GM21360 (cell line): ENCODE results near the gene CREB3L1.

Experiments used
- ATAC-seq: cut with Tn5 transposase; IDR thresholded peaks from one replicate; pipeline ENCODE4 v1.9.1; 2021; ENCODE audit warnings: mild to moderate bottlenecking, moderate library complexity; ENCODE audit not compliant: unreplicated experiment

CREB3L1 gene

DNA sequence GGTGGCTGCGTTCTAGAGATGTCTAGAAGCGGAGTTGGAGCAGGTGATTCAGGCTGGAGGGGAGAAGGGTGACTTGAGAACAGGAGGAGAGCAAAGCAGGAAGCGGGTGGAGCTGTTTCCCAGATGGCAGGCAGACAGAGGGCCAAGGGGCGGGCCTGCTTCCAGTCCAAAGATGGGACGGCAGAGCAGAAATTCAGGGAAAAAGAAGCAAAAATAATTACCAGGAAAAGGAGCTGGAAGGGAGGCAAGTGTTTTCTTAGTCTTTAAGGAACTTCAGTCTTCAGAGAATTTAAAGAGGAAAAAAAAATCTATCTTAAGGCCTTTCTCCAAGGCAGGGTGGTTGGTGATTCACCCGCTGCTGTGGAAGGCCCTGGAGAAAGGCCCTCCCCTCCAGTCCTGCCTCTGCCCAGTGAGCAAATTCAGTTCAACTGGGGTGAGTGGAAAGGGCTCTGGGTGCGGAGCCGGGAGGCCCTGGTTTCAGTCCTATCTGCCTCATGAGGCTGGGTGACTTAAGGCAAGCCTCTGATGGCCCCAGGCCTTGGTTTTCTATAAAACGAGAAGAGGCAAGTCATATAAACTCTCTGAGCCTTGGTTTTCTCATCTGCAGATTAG is 4.5 kb upstream of the CREB3L1 start:
- no peak for ATAC-seq

DNA sequence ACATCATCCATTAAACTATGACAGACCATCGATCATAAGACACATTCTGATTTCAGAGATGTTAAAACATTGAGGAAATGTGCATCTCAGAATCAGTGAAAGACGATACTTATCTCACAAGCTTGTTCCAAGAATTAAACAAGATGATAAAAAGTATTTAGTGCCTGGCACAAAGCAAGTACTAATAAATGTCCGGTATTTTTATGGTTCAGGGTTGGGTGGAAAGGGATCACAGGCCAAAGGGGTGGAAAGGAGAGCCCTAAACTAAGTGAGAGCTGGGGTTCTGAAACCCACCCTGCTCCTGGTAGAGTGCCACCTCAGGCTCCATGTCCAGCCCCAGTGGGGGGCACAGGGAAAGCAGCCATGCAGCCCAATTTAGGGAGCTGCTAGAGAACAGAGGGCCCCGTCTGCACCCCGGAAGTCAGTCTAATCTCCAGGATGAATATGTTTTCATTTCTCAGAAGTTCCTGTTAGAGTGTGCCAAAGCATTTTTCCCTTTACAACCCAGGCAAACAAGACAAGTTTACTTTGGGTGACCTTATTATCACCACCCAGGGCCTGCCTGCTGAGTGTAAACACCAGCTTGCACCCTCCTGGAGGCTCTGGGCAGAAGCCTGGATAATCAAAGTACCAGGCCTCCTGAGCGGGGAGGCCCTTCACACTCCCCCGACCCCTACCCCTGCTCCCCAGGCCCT is 3.8 kb upstream of the CREB3L1 start:
- ATAC-seq = no peak

DNA sequence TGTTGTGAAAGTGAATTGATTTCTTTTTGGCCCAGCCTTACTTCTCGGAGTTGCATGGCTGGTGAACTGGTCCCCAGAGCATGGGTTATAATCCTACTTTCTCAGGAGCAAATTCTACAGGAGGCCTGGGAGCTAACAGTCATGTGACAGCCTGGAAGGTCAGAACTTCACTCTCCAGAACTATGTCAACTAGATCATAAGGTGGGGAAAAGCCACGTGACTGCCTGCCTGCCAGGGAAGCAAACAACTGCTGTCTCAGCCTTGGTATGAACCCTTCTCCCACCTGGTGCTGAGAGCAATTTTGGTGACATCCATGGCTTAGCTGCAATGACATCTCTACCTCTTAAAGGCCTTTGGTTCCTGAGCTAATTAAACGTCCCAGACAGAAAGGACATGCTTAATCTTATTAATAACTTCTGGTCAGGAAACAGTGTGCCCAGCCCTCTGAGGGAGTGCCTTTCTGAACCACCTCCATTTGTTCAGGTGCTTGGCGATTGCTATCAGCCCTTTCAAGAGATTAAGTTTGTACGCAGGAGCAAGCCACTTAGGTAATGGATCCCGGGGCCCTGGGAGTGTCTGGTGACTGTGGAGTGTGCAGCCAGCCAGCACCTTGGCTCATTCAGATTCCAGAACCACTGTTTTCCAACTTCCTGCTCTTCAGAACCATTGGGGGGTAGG is 1.4 kb upstream of the CREB3L1 start:
- no peak for ATAC-seq

DNA sequence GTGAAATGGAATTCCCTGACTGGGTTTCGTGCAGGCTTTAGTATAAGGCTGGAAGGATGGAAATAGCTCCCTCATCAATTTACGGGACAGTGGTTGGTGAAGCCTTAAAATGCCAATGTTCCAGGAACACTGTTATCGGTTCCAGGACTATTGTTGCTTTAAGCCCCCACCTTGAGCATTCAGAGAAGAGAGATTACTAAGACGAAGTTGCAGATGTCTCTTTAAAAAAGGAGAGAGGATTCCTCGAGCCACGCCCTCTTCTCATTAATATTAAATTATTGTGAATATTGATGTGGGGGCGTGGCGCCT is 195 bp upstream of the CREB3L1 start:
- no peak for ATAC-seq

DNA sequence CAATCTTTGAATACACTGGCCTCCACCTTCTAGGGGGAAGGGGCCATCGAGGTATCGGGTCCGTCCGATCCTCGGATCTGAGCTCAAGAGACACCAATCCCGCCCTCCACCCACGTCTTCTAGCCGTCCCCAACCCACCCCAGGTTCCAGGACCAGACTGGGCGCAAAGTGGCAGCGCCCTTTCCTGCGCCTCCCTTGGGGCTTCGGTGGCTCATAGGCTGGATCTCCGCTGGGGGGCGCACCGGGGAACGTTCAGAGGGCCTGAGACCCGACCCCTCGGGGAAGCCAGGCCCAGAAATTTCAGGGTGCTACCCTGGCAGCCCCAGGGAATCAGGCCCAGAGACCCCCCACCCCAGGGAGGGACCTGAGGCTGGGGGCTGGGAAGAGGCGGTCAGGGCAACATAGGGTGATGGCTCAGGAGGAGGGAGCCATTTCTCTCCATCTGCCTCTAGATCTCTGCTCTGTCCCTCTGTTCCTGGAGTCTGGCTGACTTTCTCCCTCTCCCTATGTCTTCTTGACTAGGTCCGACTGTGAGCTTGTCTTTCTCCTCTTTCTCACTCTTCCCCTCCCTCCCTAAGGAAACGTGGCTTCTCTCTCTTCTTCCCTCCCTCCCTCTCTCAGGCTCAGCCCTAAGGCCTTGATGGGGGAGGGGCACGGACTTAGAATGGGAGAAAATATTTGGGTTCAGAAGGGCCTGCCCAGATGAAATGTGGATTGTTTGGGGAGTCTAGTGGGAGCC is 1.1 kb downstream of the CREB3L1 start:
- ATAC-seq = no peak

DNA sequence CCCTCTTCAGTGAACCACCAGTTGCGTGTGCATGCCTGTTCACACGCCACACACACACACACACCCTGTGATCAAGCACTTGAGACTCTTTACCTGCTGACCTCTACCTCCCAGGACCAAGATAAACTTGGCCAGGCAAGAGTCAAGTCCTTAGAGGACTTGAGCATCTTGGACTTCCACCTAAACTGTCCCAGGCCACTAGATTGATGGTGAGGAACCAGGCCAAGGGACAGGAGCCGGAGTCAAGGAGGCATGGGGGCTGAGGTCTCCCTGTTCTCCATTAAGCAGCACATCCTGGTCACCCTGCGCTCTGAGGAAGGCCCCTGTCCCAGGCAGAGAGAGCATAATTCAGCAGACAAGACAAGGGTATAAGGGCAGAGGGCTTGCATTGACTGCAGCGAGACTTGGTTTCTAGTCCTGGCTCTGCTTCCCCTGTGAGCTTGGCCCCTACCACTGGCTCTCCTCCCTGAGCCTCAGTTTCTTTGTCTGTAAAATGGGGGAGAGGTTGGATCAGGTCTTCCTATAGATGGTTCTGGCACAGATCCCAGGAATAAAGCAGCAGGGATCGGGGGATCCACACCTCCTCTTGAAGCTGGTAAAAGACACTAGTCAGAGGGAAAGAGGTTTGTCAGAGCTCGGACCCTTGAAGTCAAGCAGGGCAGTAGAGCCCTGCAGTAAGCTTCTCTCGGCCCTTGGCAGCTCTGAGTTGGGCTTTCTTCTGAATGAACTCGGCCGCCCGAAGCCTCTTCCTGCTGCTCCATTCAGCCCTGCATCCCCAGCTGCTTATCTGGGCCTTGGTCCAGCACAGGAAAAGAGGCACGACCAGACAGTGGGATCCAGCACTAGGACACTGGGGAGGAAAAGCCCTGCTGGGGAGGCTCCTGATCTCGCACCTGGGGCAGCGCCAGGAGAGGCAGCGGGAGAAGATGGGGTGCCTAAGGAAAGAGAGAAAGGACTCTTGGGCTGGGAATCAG is 2.0 kb downstream of the CREB3L1 start:
- no peak for ATAC-seq

DNA sequence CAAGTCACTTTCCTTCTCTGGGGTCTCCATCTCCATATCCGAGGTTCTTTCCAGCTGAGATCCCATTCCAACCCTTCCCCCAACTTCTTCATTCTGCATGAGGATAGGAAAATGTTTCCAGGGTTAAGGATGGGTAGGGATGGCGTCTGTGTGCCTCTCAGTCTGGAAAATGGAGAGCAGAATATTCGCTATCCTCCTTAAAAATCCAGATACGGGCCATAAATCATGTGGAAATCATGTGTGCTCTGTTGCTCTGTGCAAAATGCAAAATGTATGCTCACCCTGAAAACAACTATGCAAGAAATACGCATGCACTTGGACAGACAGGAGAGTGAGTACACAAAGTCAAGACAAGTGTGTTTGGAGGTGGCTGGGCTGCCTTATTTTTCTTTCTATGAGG is 3.2 kb downstream of the CREB3L1 start:
- no peak for ATAC-seq

DNA sequence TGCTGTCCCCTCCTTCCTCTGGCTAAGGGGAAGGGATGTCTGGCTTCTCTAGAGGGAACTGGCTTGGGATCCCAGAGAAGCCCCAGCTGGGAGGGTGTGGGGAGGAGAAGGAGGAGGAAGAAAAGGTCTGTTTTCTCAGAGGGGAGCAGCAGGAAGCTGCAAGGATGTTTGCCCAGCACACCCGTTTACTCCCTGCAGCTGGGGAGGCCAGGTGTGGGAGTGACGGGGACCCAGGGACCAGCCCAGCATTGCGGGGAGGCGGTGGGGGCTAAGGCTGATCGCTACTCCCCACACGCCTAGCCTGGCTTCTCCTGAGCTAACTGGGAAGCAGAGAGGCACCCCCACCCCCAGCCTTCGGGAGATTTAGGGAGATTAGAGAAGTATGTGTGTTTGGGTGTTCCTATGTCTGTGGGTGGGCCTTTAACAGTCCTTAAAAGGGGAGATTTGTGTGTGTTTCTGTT is 3.9 kb downstream of the CREB3L1 start:
- ATAC-seq = no peak

DNA sequence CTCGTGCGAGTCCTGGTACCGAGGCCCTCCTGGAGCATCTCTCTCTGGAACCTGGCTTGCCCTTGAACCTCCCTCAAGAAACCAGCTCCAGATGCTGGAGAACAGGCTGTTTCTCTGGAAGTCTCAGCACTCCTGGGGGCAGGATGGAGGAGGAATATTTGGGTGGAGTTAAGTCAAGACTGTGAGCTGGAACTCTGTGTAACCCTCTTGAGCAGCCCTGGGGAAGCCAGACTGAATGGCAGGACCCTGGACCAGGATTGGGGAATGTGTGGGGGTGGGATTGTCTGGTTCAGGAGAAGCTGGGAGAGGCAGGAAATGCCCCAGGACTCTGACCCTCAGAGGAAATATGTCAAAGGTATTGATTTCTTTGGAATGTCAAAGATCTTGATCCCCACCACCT is 7.7 kb downstream of the CREB3L1 start:
- ATAC-seq = no peak

DNA sequence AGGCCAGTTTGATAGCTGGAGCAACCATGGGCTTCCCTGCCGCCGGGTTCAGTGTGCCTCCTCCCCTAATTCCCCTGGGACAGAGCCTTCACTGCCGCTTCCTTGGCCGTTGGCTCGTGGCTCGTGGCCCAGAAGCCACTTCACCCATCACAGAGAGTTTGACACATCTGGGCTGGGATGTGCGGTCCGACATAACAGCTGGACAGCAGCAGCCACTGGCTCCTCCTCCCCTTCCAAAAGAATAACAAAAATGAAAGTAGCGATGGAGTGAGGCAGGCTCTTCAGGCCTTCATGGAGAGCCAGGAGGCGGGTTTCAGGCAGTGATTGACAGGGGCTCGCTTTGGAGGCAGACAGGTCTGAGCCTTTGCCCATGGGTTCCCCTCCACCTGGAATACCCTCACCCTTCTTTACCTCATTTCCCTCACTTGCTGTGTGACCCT is 8.2 kb downstream of the CREB3L1 start:
- no peak for ATAC-seq

DNA sequence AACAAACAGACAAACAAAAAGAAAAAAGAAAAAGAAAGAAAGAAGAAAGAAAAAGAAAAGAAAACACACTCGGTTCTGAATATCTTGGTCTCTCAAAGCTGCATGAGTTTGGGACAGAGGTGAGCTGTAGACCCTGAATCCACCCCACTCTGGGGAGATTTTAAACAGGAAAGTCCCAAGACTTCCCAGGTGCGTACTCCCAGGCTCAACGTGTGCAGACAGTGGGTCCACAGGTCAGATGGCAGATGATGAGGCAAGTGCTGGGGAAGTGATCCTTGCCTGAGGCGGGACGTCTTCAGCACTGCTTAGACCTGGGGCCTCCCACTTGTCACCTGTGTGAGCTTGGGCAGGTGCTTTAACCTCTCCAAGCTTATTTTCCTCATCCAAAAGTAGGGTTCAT is 9.3 kb downstream of the CREB3L1 start:
- no peak for ATAC-seq

DNA sequence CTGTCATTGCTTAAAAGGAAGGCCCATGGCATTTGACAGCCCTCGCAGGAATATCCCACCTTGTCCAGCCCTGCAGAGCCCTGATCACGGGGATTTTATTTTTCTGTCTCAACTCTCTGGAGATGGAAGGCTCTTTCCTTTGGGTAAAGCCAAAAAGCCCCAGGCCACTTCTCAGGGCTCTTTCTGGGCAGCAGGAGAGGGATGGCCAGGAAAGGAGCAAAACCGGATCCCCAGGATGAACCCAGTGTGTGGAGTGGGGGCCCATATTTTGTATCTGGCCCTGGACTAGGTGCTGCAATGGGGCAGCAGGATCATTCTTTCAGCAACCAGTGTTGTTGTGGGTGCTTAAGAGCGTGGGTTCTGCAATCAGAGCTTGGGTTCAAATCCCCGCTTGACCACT is 11.0 kb downstream of the CREB3L1 start:
- no peak for ATAC-seq

DNA sequence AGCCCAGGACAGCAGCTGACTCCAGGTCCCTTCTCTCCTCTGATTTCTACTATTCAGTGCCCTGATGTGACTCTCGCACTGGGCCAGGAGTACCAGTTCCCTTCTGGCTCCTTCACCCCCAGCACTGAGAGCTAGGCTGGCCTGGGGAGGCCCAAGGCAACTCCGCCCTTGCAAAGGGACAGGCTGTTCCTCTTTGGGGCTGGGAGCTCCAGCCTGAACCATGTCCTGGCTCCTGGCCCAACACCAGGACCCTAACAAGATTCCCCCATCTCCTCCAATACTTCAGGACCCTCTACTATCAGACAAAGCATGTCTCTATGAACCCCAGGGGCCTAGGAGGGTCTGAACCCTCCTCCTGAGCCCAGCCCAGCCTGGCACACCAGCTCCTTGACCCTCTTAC is 12.5 kb downstream of the CREB3L1 start:
- no peak for ATAC-seq

DNA sequence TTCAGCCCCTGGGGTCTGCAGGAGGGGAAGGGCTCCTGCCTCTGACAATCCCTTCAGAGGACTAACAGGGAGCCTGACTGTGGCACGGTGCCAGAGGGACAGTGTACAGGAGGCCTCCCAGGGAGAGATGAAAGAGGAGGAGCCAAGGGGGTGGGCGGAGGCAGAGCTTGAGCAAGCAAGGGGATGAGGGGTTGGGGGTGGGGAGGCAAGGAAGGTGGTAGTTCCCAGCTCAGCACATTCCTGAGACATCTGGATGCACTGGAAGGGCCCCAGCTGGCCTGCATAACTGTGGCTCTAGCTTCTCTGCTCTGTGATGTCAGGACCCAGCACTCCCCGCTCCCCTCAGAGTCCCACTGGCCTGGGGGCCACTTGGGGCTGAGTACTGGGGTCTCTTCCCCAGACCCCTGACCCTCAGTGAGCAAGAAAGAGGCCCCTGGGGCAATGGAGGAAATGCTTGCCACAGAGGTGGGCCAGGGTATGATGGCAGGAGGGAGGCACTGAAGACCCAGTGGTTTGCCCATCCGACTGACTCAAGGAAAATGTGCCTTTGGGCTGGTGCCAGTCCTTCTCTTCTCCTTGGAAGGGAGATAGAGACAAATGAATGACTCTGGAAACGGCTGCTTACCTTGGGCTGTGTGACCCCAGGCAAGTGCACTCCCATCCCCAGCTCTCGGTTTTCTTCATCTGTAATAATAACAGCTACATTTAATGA is 13.3 kb downstream of the CREB3L1 start:
- no peak for ATAC-seq

DNA sequence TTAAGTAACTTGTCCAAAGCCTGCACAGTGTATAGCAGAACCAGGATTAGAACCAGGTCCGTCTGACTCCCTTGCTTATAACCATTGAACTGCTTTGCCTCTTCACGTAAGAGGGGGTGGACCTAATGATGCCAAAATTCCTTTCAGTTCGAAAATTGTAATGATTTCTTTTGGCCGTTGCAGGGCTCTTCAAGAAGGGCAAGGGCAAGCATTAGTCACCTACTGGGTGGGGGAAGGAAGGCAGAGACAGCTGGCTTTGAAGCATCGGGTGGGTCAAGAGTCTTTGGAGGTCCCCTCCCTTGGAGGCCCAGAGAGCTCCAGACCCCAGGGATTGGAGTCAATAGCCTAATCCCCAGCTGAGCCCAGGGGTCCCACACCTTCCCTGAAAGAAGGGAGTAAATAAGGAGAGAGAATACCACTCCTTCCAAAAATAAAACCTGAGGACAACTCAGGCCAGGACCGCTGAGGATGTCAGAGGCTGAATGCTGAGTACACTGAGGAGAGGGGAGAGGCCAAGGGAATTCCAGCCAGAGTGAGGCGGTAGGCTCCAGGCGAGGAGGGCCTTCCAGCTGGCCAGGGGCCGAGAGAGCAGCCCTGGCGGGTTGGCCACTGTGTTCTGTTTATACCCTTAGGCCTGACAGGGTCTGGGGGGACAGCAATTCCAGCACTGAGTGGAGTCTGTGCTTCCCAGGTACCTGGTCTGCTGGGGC is 14.1 kb downstream of the CREB3L1 start:
- no peak for ATAC-seq

DNA sequence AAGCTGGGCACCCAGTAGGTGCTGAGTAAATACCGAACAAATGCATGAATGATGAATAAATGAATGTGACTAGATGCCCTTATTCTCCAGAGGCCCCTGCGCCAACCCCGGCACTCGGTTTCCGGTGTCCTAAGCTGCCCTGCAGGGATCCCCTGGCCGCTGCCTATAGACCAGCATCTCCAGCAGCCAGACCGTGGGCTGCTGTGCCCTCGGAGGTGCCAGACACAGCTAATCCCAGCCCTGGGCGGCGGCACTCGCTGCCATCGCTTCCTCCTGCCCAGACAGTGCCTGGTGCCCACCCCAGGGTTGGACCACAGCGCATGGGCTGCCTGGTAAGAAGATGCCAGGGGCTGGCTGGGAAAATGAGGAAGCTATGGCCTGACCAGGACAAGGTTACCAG is 15.6 kb downstream of the CREB3L1 start:
- ATAC-seq = no peak

DNA sequence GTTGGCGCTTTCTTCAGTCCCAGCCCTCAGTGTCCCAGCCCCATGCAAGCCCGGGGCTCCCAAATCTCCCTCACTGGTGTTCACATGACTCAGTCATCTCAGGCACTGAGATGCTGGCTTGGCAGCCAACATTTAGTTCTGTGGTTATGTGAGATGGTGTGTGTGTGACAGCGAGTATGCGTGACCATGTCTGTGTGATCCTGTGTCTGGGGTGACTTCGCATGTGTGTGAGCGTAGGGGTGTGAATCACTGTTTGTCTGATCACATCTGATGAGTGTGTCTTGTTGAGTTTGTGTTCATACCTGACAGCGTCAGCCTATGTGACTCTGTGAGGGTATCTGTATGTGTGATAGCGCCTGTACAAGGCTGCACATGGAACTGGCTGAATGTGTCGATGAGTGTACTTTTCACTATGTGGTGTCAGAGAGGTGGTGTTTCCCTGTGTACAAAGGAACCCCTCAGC is 16.2 kb downstream of the CREB3L1 start:
- no peak for ATAC-seq

DNA sequence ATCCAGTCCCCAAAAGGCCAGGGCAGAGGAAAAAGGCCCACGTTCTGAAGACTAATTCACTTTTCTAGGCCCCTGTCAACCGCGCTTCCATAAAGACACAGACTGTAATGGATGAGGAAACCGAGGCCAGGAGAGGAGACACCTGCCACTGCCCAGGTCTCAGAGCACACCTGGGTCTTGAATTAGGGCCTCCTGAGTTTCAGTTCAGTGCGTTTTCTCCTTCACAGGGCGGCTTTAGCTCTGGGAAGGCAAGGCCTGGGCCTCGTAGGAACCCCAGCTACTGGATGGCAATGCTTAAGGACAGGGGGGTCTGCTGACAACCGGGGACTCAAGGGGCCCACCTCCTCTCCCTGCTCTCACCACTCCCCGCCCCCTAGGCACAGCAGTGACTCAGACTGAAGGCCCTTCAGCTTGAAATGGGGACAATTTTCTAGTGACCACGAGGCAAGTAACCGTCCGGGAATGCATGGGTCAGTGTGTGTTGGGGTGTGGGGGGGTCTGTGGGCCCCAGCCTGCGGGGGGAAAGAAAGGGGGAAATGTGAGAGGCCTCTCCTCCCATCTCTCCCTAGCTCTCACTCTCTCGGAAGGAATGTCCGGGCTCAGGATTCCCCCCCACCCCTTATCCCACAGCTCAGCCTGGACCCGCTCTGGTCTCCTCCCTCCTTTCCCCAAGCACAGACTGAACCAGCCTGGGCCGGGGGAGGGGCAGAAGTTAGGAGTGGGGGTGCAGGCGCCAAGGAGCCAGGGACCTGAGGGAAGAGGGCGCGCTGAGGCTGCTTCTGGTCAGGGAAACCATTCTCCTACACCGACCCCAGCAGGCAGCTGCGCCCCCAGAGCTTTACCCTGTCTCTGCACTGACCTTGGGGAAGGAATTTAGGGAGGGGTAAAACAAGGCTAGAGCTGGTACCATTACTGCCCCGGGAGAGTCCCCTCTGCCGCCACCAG is 17.2 kb downstream of the CREB3L1 start:
- ATAC-seq = no peak
